ENCODE measurements around the gene RBM19. TPM values are rescaled to one million over a fixed set of nuclear protein-coding genes. Genes with fewer than 3 reads are reported as not detected.

The RBM19 gene
- total RNA-seq, 1 donor from 2014 or later, result 33.6 TPM

GRCh38 chr12:113935459-113935858, 30.7 kb downstream of the RBM19 start:
- H3K36me3 ChIP-seq, result peaks cover 85% of the 10 kb centered on the region

GRCh38 chr12:113934946-113935345, 31.2 kb downstream of the RBM19 start:
- Histone ChIP-seq H3K27me3 (ENCODE audit: low read depth) (no peaks in the 10 kb centered on the region), H3K9me3 (no peaks in the 10 kb centered on the region), H3K4me1 (no peaks in the 10 kb centered on the region), H3K4me3 (no peak overlapping the region), H3K36me3 (peaks cover 84% of the 10 kb centered on the region), H3K27ac (no peak overlapping the region)
- no peak for DNase-seq
- intact Hi-C loops (cut with DNase I), result no loop called here
- ATAC-seq, result no peak
- TF ChIP-seq, protein P1, sequence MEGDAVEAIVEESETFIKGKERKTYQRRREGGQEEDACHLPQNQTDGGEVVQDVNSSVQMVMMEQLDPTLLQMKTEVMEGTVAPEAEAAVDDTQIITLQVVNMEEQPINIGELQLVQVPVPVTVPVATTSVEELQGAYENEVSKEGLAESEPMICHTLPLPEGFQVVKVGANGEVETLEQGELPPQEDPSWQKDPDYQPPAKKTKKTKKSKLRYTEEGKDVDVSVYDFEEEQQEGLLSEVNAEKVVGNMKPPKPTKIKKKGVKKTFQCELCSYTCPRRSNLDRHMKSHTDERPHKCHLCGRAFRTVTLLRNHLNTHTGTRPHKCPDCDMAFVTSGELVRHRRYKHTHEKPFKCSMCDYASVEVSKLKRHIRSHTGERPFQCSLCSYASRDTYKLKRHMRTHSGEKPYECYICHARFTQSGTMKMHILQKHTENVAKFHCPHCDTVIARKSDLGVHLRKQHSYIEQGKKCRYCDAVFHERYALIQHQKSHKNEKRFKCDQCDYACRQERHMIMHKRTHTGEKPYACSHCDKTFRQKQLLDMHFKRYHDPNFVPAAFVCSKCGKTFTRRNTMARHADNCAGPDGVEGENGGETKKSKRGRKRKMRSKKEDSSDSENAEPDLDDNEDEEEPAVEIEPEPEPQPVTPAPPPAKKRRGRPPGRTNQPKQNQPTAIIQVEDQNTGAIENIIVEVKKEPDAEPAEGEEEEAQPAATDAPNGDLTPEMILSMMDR (IDR thresholded peaks at IDR 0.05), result no peak

More at GRCh38 chr12:113935459-113935858, 30.7 kb downstream of the RBM19 start:
- no peak overlapping the region for H3K27ac ChIP-seq
- ATAC-seq, result no peak
- no peak for DNase-seq
- H3K4me3 ChIP-seq, result no peak overlapping the region
- no peaks in the 10 kb centered on the region for H3K4me1 ChIP-seq
- intact Hi-C loops (cut with DNase I), result no loop called here
- TF ChIP-seq, protein P1 (IDR thresholded peaks at IDR 0.05), result no peak
- no peaks in the 10 kb centered on the region for H3K27me3 ChIP-seq (ENCODE audit: low read depth)
- no peaks in the 10 kb centered on the region for H3K9me3 ChIP-seq

DNA sequence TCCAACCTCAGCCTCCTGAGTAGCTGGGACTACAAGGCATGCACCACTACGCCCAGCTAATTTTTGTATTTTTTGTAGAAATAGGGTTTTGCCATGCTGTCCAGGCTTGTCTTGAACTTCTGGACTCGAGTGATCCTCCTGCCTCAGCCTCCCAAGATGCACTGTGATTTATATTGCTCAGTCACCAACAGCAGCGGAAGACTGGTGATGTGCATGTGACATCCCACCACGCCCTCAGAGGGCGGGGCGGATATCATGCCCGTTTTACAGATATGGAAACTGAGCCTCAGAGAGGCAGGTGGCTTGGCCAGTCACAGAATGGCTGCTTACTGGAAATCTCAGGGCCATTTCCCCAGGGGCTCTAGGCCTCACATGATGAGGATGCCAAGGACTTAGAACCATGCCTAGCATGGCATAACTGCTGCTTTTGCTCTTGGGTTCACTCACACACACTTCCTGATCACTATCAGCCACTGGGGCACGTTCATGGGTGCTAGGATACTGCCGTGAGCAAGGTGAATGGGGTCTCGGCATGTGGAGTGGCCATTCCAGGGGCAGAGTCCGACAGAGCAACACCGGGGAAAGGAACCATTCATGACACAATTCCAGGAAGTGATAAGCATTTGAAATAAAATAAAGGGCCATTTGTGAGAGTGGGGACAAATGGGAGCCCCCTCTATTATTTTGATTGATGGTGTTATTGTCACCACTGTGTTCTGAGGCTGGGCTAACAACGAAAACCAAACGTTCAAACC, 31.9 kb downstream of the RBM19 start:
- Histone ChIP-seq H3K36me3 (peaks cover 83% of the 10 kb centered on the region), H3K4me3 (no peak overlapping the region), H3K4me1 (no peaks in the 10 kb centered on the region), H3K27me3 (ENCODE audit: low read depth) (no peaks in the 10 kb centered on the region), H3K9me3 (no peaks in the 10 kb centered on the region), H3K27ac (no peak overlapping the region)
- DNase-seq (no peak), ATAC-seq (no peak)
- intact Hi-C loops (cut with DNase I), result no loop called here
- TF ChIP-seq, protein P1 (IDR thresholded peaks at IDR 0.05), result no peak

DNA sequence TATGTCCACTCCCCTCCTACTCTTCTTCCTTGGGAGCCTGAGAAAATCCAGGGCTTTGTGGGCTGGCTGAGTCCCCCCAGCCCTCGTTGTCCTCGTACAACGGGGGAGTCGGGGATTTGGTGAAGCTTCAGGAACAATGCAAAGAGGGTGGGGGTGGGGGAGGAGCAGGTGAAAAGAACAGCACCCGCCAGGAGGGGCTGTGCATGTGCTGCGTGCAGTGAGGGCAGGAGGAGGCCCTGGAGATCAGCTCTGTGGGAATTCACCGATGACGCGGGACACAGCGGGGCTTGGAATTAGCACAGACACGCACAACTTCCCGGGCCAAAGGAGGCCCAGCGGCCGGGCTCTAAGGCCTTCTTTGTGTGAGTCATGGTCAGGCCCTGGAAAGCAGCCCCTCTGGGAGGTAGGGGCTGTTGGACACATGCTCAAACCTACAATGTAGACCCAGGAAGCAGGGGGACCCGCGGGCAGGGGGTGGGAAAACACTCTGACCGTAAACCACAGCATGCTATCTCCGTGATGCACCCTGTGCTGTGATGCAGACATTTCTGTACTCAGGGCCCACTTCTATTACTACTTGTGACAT, 32.8 kb downstream of the RBM19 start:
- no peaks in the 10 kb centered on the region for H3K4me1 ChIP-seq
- DNase-seq (no peak), ATAC-seq (no peak)

DNA sequence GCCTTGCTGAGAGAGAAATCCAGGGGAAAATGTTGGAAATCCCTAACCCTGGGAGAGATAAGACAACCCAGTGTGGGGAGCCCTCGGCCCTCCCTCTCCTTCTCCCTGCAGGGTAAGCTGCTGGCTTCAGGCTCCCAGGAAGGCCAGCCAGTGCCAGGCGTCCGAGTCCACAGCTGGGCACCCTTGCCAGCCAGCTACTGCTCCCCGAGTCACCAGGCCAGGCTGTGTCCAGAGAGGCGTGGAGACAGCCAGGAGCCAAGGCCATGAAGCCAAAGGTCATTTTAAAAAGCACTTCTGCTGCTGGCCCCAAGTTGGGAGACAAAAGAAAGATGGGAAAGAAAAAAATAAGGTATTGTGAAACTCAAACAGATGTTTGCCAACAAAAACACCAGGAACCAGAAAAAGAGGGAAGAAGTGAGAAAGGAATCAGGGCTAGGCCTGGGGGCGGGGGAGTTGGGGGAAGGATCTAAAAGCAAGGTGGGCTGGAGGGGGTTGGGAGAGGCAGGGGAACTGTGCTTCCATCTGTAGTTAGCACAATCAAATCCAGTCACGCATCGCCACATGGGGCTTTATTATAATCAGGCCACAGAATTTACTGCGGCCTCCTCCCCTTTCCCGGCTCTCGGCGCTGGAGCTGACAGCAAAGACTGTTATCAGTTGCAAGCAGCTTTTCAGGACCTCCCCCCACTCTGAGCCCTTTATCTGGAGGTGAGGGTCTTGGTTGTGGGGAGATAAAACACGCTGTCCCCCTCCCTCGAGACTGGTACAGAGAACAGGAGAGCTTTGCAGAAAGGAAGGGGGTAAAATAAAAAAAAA, 33.5 kb downstream of the RBM19 start:
- Histone ChIP-seq H3K4me3 (no peak overlapping the region), H3K27ac (no peak overlapping the region), H3K9me3 (no peaks in the 10 kb centered on the region), H3K27me3 (ENCODE audit: low read depth) (no peaks in the 10 kb centered on the region), H3K4me1 (no peaks in the 10 kb centered on the region), H3K36me3 (peaks cover 70% of the 10 kb centered on the region)
- TF ChIP-seq, protein P1 (IDR thresholded peaks at IDR 0.05), result no peak
- intact Hi-C loops (cut with DNase I), result no loop called here
- DNase-seq (no peak), ATAC-seq (no peak)

More for the DNA sequence above, 32.8 kb downstream of the RBM19 start:
- intact Hi-C loops (cut with DNase I), result no loop called here
- Histone ChIP-seq H3K27ac (no peak overlapping the region), H3K4me3 (no peak overlapping the region), H3K36me3 (peaks cover 74% of the 10 kb centered on the region), H3K27me3 (ENCODE audit: low read depth) (no peaks in the 10 kb centered on the region), H3K9me3 (no peaks in the 10 kb centered on the region)
- TF ChIP-seq, protein P1 (IDR thresholded peaks at IDR 0.05), result no peak
